ENCODE measurements around the gene ASIC1. TPM values are rescaled to one million over a fixed set of nuclear protein-coding genes. Genes with fewer than 3 reads are reported as not detected.

The ASIC1 gene
- total RNA-seq, 1 donor = 0.72 TPM

DNA sequence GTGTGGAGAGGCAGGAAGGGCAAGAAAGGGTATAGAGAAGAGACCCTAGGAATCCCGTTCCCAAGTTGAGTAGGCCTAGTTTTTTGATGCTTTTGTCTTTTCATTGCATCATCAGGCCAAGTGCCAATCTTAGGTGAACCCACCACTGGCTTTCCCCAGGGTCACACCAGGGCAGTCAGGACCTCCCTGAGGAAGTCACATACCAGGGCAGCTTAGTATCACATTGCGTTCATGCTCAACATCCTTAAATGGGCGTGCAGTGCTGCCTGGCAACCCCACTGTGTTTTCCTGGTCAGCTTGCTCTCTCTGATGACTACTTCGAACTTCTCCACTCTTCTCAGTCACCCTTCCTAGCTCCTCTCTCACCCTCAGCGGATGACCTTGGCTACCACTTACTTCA lies 9.0 kb downstream of the ASIC1 start:
- H3K4me2 ChIP-seq (ENCODE audit: insufficient read depth, low read length) = peak overlapping the region; percentile 7
- H3K27ac ChIP-seq (ENCODE audit: low read depth, low read length) = peak overlapping the region; percentile 44
- H4K20me1 ChIP-seq (ENCODE audit: insufficient read depth, low read length) = no peaks in the 10 kb centered on the region
- peak; percentile 95 for DNase-seq (ENCODE audit: insufficient read length, low spot score, missing footprints)
- H3K27me3 ChIP-seq (ENCODE audit: insufficient read depth, low read length) = no peaks in the 10 kb centered on the region
- no peak overlapping the region for H3K4me3 ChIP-seq (ENCODE audit: insufficient read depth, low read length)
- no peaks in the 10 kb centered on the region for H3K9me3 ChIP-seq (ENCODE audit: low read depth, low read length)
- H3K4me1 ChIP-seq (ENCODE audit: insufficient read depth, low read length) = peaks cover 21% of the 10 kb centered on the region
- no peak for TF ChIP-seq CTCF (IDR thresholded peaks at IDR 0.05; ENCODE audit: extremely low read depth, low read depth, low read length)
- H2AFZ ChIP-seq (ENCODE audit: low read length) = no peak overlapping the region
- H3K79me2 ChIP-seq (ENCODE audit: insufficient read depth, low read length) = no peaks in the 10 kb centered on the region
- no peaks in the 10 kb centered on the region for H3K36me3 ChIP-seq (ENCODE audit: insufficient read depth, low read length)

DNA sequence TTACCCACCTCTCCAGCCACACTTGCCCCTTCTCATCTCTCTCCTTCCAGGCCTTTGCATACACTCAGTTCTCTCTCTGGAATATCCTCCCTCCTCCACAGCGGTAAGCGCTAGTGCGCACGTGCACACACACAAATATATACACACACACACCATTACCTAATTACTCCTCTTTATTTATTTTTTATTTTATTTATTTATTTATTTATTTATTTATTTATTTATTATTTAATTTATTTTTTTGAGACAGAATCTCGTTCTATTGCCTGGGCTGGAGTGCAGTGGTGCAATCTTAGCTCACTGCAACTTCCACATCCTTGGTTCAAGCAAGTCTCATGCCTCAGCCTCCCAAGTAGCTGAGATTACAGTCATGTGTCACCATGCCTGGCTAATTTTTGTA lies 11.7 kb downstream of the ASIC1 start:
- no peak overlapping the region for H3K4me2 ChIP-seq (ENCODE audit: insufficient read depth, low read length)
- no peak overlapping the region for H3K27ac ChIP-seq (ENCODE audit: low read depth, low read length)
- H3K4me1 ChIP-seq (ENCODE audit: insufficient read depth, low read length) = peaks cover 21% of the 10 kb centered on the region
- no peaks in the 10 kb centered on the region for H3K9me3 ChIP-seq (ENCODE audit: low read depth, low read length)
- H3K36me3 ChIP-seq (ENCODE audit: insufficient read depth, low read length) = no peaks in the 10 kb centered on the region
- H3K79me2 ChIP-seq (ENCODE audit: insufficient read depth, low read length) = no peaks in the 10 kb centered on the region
- no peak overlapping the region for H2AFZ ChIP-seq (ENCODE audit: low read length)
- no peaks in the 10 kb centered on the region for H4K20me1 ChIP-seq (ENCODE audit: insufficient read depth, low read length)
- no peaks in the 10 kb centered on the region for H3K27me3 ChIP-seq (ENCODE audit: insufficient read depth, low read length)
- no peak overlapping the region for H3K4me3 ChIP-seq (ENCODE audit: insufficient read depth, low read length)
- DNase-seq (ENCODE audit: insufficient read length, low spot score, missing footprints) = no peak
- no peak for TF ChIP-seq CTCF (IDR thresholded peaks at IDR 0.05; ENCODE audit: extremely low read depth, low read depth, low read length)

DNA sequence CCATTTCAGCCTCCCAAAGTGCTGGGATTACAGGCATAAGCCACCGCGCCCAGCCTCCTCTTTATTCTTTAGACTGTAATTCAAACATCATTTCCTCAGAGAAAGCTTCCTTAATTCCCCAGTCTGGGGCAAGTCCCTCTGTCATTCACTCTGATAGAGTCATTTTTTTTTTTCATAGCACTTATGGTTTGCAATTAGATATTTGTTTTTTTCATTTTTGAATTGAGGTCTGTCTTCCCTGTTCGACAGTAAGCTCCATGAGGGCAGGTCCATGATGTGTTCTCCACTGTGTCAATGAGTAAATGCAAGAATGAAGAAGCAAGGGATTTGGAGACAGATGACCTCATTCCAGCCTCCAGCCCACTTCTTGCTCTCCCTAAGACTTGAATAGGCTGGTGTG lies 12.1 kb downstream of the ASIC1 start:
- Histone ChIP-seq H3K36me3 (ENCODE audit: insufficient read depth, low read length) (no peaks in the 10 kb centered on the region), H3K79me2 (ENCODE audit: insufficient read depth, low read length) (no peaks in the 10 kb centered on the region), H3K9me3 (ENCODE audit: low read depth, low read length) (no peaks in the 10 kb centered on the region), H3K4me2 (ENCODE audit: insufficient read depth, low read length) (no peak overlapping the region), H2AFZ (ENCODE audit: low read length) (no peak overlapping the region), H3K4me1 (ENCODE audit: insufficient read depth, low read length) (peaks cover 21% of the 10 kb centered on the region), H3K4me3 (ENCODE audit: insufficient read depth, low read length) (no peak overlapping the region), H3K27ac (ENCODE audit: low read depth, low read length) (no peak overlapping the region), H3K27me3 (ENCODE audit: insufficient read depth, low read length) (no peaks in the 10 kb centered on the region), H4K20me1 (ENCODE audit: insufficient read depth, low read length) (no peaks in the 10 kb centered on the region)
- TF ChIP-seq CTCF (IDR thresholded peaks at IDR 0.05; ENCODE audit: extremely low read depth, low read depth, low read length) = no peak
- DNase-seq (ENCODE audit: insufficient read length, low spot score, missing footprints) = no peak

DNA sequence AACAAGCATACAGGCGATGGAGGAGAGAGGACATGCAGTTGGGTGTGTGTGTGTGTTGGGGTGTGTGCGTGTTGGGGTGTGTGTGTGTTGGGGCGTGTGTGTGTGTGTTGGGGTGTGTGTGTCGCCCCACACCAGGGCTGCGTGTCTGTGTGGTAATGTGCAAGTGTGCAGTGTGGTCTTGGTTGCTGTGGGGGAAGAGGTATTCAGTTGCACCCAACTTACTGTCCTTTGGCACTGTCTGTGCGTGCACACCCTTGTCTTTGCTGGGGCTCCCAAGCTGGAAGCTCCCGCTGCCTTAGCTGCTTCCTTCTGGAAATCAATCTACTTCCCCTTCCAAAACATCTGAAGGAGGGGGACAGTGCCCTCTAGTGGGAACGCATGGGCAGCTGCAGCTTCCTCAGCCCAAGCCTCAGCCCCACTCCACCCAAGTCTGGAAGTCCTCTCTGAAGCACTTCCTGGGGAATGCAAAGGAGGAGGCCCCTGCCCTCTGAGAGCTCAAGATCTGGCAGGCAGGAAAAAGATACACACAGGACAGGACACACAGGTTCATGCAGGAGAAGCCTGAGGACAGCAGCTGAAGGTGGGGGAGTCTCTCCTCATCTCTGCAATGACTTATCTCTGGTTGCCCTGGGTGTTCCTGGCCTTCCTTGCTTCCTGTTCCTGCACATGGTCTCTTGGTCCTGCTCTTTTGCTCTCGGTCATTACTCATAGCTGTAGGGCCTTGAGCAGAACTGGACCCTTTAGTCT lies 13.1 kb downstream of the ASIC1 start:
- H3K4me2 ChIP-seq (ENCODE audit: insufficient read depth, low read length) = peak overlapping the region; percentile 68
- peak overlapping the region; percentile 86 for H2AFZ ChIP-seq (ENCODE audit: low read length)
- no peak overlapping the region for H3K27ac ChIP-seq (ENCODE audit: low read depth, low read length)
- peak; percentile 99 for TF ChIP-seq CTCF (IDR thresholded peaks at IDR 0.05; ENCODE audit: extremely low read depth, low read depth, low read length)
- peak overlapping the region; percentile 39 for H3K4me3 ChIP-seq (ENCODE audit: insufficient read depth, low read length)
- no peaks in the 10 kb centered on the region for H3K27me3 ChIP-seq (ENCODE audit: insufficient read depth, low read length)
- no peaks in the 10 kb centered on the region for H3K9me3 ChIP-seq (ENCODE audit: low read depth, low read length)
- no peaks in the 10 kb centered on the region for H3K36me3 ChIP-seq (ENCODE audit: insufficient read depth, low read length)
- peaks cover 24% of the 10 kb centered on the region for H3K4me1 ChIP-seq (ENCODE audit: insufficient read depth, low read length)
- peak; percentile 88 for DNase-seq (ENCODE audit: insufficient read length, low spot score, missing footprints)
- no peaks in the 10 kb centered on the region for H4K20me1 ChIP-seq (ENCODE audit: insufficient read depth, low read length)
- H3K79me2 ChIP-seq (ENCODE audit: insufficient read depth, low read length) = no peaks in the 10 kb centered on the region
